AG04449 (cell line): ENCODE results near the gene CEP20.

Experiments
- CTCF ChIA-PET: fragments of 350-600 bp; formaldehyde crosslinking; extraction: SDS; loops from one replicate; lab custom pipeline; 2021; ENCODE audit warnings: antibody characterized with exemption; lab: Yijun Ruan, JAX
- POLR2A ChIA-PET: fragments of 400-600, 350-600 bp; formaldehyde crosslinking; extraction: SDS; loops from one replicate; lab custom pipeline; 2020; ENCODE audit warnings: antibody characterized with exemption, inconsistent platforms; lab: Yijun Ruan, JAX
- DNase-seq: peaks from one replicate; pipeline ENCODE4 v3.0.0-alpha.2; 2010; ENCODE audit warnings: low read depth, low spot score
- H3K4me3 ChIP-seq: 2 replicates; pipeline ENCODE4 v1.5.1; 2011; ENCODE audit warnings: low read depth, mild to moderate bottlenecking, control low read depth, low read length
- CTCF ChIP-seq: IDR thresholded peaks from one replicate; pipeline ENCODE4 v1.5.1; 2011; ENCODE audit warnings: mild to moderate bottlenecking, moderate library complexity, low read length, control low read depth, inconsistent platforms; ENCODE audit not compliant: insufficient read depth; ENCODE audit errors: missing control alignments

Gene CEP20

GRCh38 chr16:15900901-15901500, 12.6 kb upstream of the CEP20 start:
- POLR2A ChIA-PET: no interaction called here
- TF ChIP-seq CTCF: no peak
- CTCF ChIA-PET: interaction anchor here (1.1 to 5.4 kb wide), 2 partner anchors 13 to 27 kb away, joined by 3 to 24 read pairs; partner anchors contain the start of gene CEP20
- H3K4me3 ChIP-seq: no peak overlapping the region
- DNase-seq: no peak

GRCh38 chr16:15900357-15900756, 12.0 kb upstream of the CEP20 start:
- CTCF ChIA-PET: interaction anchor here (1.1 to 5.4 kb wide), 2 partner anchors 13 to 26 kb away, joined by 3 to 24 read pairs; partner anchors contain the start of gene CEP20
- TF ChIP-seq CTCF: no peak
- no peak for DNase-seq
- H3K4me3 ChIP-seq: no peak overlapping the region
- POLR2A ChIA-PET: interaction anchor here (0.8 kb wide), 1 partner anchor 12 kb away, joined by 7 read pairs; the partner anchor contains the start of gene CEP20

GRCh38 chr16:15899538-15900100, 11.2 kb upstream of the CEP20 start:
- ChIA-PET POLR2A (interaction anchor here (0.7 to 0.8 kb wide), 2 partner anchors 11 to 175 kb away, joined by 3 to 7 read pairs; partner anchors contain the start of gene CEP20), CTCF (interaction anchor here (1.1 to 5.4 kb wide), 2 partner anchors 12 to 25 kb away, joined by 3 to 24 read pairs; partner anchors contain the start of gene CEP20)
- no peak overlapping the region for H3K4me3 ChIP-seq

GRCh38 chr16:15898654-15899053, 10.3 kb upstream of the CEP20 start:
- DNase-seq: no peak
- CTCF ChIA-PET: interaction anchor here (5.4 kb wide), 1 partner anchor 11 kb away, joined by 24 read pairs; the partner anchor contains the start of gene CEP20
- POLR2A ChIA-PET: no interaction called here
- no peak overlapping the region for H3K4me3 ChIP-seq
- TF ChIP-seq CTCF: no peak

More at GRCh38 chr16:15899538-15900100, 11.2 kb upstream of the CEP20 start:
- DNase-seq: no peak
- TF ChIP-seq CTCF: no peak

GRCh38 chr16:15897834-15898254, 9.4 kb upstream of the CEP20 start:
- no peak for DNase-seq
- ChIA-PET POLR2A (no interaction called here), CTCF (interaction anchor here (5.4 kb wide), 1 partner anchor 10 kb away, joined by 24 read pairs; the partner anchor contains the start of gene CEP20)
- H3K4me3 ChIP-seq: peak overlapping the region; percentile 12; the same call in 1 of the 2 replicates
- TF ChIP-seq CTCF: no peak
